Diencephalon (tissue), 1 donor: Measurements from ENCODE around the gene RAB26. TPM values are rescaled to one million over a fixed set of nuclear protein-coding genes. Genes with fewer than 3 reads are reported as not detected.

Source experiments
- small RNA-seq: library from RNA; depleted of rRNA; stranded (forward); fragments of <200 nt; gene quantifications from one replicate; pipeline ENCODE3, GENCODE V24; 2014
- total RNA-seq: library from RNA; depleted of rRNA; stranded (reverse); fragments of >200 nt; gene quantifications from one replicate; pipeline ENCODE4 v1.2.3, GENCODE V29; 2014

RAB26 gene, protein sequence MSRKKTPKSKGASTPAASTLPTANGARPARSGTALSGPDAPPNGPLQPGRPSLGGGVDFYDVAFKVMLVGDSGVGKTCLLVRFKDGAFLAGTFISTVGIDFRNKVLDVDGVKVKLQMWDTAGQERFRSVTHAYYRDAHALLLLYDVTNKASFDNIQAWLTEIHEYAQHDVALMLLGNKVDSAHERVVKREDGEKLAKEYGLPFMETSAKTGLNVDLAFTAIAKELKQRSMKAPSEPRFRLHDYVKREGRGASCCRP
- total RNA-seq, result 8.1 TPM

DNA sequence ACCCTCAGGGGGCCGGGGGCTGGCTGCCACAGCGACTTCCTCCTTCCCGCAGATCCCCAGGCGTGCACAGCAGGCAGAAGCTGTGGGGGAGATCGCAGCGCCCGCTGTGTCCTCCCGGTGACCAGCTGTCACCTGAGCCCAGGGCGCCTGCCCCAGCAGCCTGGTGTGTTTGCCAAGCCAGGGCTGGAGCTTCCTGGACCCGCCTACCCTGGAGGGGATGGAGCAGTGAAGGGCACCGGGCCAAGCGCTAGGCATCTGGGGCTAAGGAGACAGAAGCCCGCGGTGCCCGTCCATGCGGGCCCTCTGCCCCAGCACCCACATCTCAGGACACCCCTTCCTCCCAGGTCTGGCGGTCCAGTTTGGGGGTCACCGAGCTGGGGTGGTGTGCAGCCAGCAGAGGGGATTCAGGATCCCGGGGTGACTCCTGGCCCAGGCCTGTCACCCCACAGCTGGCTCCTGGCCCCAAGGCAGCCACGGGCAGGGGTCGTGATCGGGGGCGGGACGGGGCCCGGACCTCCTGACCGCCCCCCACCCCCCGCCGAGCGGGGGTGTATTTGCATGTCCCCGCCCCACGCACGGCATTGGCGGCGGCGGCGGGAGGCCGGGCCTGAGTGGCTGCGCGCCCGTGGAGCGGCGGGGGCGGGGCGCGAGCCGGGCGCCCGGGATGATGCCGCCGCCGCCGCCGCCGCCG, at the start of gene RAB26:
TSS of gene RAB26 (plus strand) at position 645 of the 691 bp plus-strand sequence. CDS start 159 bp downstream, outside the sequence.

DNA sequence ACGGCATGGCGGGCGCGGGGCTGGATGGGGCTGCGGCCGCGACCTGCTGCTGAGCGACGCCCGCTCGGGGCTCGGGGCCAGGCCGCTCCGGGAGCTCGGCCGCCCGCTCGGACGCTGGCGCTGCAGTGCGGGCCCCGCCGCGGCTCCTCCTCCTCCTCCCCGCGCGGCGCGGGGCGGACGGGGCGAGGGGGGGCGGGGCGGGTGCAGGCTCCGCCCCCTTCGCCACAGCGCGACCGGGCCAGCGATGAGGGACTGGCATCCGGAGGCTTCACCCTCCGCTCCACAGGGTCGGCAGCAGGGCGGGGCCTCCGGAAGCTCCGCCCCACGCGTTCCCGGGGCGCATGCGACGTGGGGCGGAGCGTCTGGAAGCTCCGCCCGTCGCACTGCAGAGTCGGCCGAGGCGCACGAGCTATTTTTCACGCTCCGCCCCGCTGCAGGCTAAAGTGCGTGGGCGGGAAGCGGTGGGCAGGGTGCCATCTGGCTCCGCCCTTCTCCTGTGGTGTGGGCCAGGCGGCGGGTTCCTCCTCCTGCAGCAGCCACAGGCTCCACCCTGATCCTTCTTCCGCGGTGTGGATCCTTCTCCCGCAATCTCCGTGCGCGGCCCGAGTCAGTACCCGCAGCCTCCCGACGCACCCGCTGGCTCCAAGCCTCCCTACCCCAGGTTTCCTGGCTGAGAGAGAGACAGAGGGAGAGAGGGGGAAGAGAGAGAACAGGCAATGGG, 12.5 kb upstream of the RAB26 start, which contains the start of gene PKD1:
TSS of gene PKD1 (minus strand) at position 129 of the 721 bp plus-strand sequence. CDS start 209 bp downstream, outside the sequence.

GRCh38 chr16:2155091-2155950, 6.9 kb downstream of the RAB26 start, which contains the start of gene TRAF7:
TRAF7 (plus strand) TSS chr16:2155782; CDS start chr16:2163921, 8,139 bp downstream.

GRCh38 chr16:2196162-2196980, 47.9 kb downstream of the RAB26 start, which contains the start of gene CASKIN1:
CASKIN1 (minus strand) TSS chr16:2196605; CDS start chr16:2196432, 173 bp downstream.

Small RNAs within 50 kb of the gene (small RNA-seq; reads per million reads assigned to genes)
- not detected for gene MIR3180-5
- gene MIR4516, result not detected
- gene RF00019, result not detected
- not detected for gene SNORD60

Other genes with a start within 250 kb of the RAB26 start
- not detected for gene HS3ST6, start 230.2 kb upstream of the RAB26 start, total RNA-seq
- gene MSRB1, start 205.4 kb upstream of the RAB26 start, total RNA-seq, result 6.7 TPM
- not detected for gene RPL3L, start 193.9 kb upstream of the RAB26 start, total RNA-seq
- gene NDUFB10, start 189.1 kb upstream of the RAB26 start, total RNA-seq, result 93.0 TPM
- gene RPS2, start 183.8 kb upstream of the RAB26 start, total RNA-seq, result 1,359 TPM
- gene RNF151, start 181.8 kb upstream of the RAB26 start, total RNA-seq, result not detected
- 13.1 TPM for gene TBL3, start 176.6 kb upstream of the RAB26 start, total RNA-seq
- 1.2 TPM for gene NOXO1, start 167.2 kb upstream of the RAB26 start, total RNA-seq
- gene GFER, start 164.4 kb upstream of the RAB26 start, total RNA-seq, result 14.1 TPM
- gene SYNGR3, start 158.7 kb upstream of the RAB26 start, total RNA-seq, result 112 TPM
- gene ZNF598, start 138.8 kb upstream of the RAB26 start, total RNA-seq, result 7.8 TPM
- not detected for gene NPW, start 128.8 kb upstream of the RAB26 start, total RNA-seq
- gene NHERF2, start 121.7 kb upstream of the RAB26 start, total RNA-seq, result 23.5 TPM
- 26.8 TPM for gene NTHL1, start 100.8 kb upstream of the RAB26 start, total RNA-seq
- gene TSC2, start 100.6 kb upstream of the RAB26 start, total RNA-seq, result 70.4 TPM
- gene PKD1, start 12.7 kb upstream of the RAB26 start, total RNA-seq, result 78.2 TPM
- 23.5 TPM for gene TRAF7, start 7.2 kb downstream of the RAB26 start, total RNA-seq
- gene CASKIN1, start 48.0 kb downstream of the RAB26 start, total RNA-seq, result 41.3 TPM
- 11.3 TPM for gene MLST8, start 56.8 kb downstream of the RAB26 start, total RNA-seq
- gene BRICD5, start 62.2 kb downstream of the RAB26 start, total RNA-seq, result 6.2 TPM
- 17.5 TPM for gene PGP, start 66.2 kb downstream of the RAB26 start, total RNA-seq
- gene E4F1, start 75.0 kb downstream of the RAB26 start, total RNA-seq, result 21.7 TPM
- 2.8 TPM for gene DNASE1L2, start 87.8 kb downstream of the RAB26 start, total RNA-seq
- gene ECI1, start 103.0 kb downstream of the RAB26 start, total RNA-seq, result 17.5 TPM
- gene RNPS1, start 119.5 kb downstream of the RAB26 start, total RNA-seq, result 103 TPM
- 75.9 TPM for gene ABCA3, start 192.1 kb downstream of the RAB26 start, total RNA-seq